ENCODE measurements around the gene ADCY9. TPM values are rescaled to one million over a fixed set of nuclear protein-coding genes. Genes with fewer than 3 reads are reported as not detected.

The ADCY9 gene
- total and polyA plus RNA-seq, 10 donors: 0.70 to 23.0 (median 11.8) TPM

GRCh38 chr16:4092547-4093265 is 23.5 kb downstream of the ADCY9 start:
- no peak for TF ChIP-seq POLR2A (IDR thresholded peaks at IDR 0.05)
- no peak for TF ChIP-seq POLR2AphosphoS5 (IDR thresholded peaks at IDR 0.05)
- TF ChIP-seq CTCF (IDR thresholded peaks at IDR 0.05 in 8 of 11, conservative IDR thresholded peaks at IDR 0.05 in 3 of 11): no peak
- H3K27me3 ChIP-seq (replicated peaks in 1 of 7): no peaks in the 10 kb centered on the region
- no peaks in the 10 kb centered on the region for H3K36me3 ChIP-seq
- no peak overlapping the region for H3K4me3 ChIP-seq
- peaks cover 0 to 32% (median 8%) of the 10 kb centered on the region in 6 donors for H3K4me1 ChIP-seq
- intact Hi-C loops (cut with DNase I; ENCODE audit: low total_unique reads): no loop called here
- DNase-seq: no peak
- H3K27ac ChIP-seq: no peak overlapping the region
- no peaks in the 10 kb centered on the region for H3K9me3 ChIP-seq
- WGBS, 5 donors: 76 to 89% (median 84%) methylated on average over 5 of the region's 5 CpGs

- no peak for TF ChIP-seq POLR2A (IDR thresholded peaks at IDR 0.05)
- TF ChIP-seq CTCF (IDR thresholded peaks at IDR 0.05 in 8 of 11, conservative IDR thresholded peaks at IDR 0.05 in 3 of 11): no peak
- no peak for TF ChIP-seq POLR2AphosphoS5 (IDR thresholded peaks at IDR 0.05)
- intact Hi-C loops (cut with DNase I; ENCODE audit: low total_unique reads): no loop called here
- H3K4me3 ChIP-seq: no peak overlapping the region
- no peak for DNase-seq
- no peaks in the 10 kb centered on the region for H3K27me3 ChIP-seq (replicated peaks in 1 of 7)
- no peaks in the 10 kb centered on the region for H3K9me3 ChIP-seq
- 79 to 94% (median 84%) methylated on average over 17 of the region's 17 CpGs for WGBS, 5 donors
- H3K27ac ChIP-seq: no peak overlapping the region
- H3K36me3 ChIP-seq: no peaks in the 10 kb centered on the region
- peaks cover 0 to 23% (median 4%) of the 10 kb centered on the region in 6 donors for H3K4me1 ChIP-seq
Measured at GRCh38 chr16:4091240-4092012, 24.8 kb downstream of the ADCY9 start.

GRCh38 chr16:4090351-4090851 is 25.8 kb downstream of the ADCY9 start:
- H3K9me3 ChIP-seq: no peaks in the 10 kb centered on the region
- TF ChIP-seq POLR2A (IDR thresholded peaks at IDR 0.05): no peak
- no peak for TF ChIP-seq POLR2AphosphoS5 (IDR thresholded peaks at IDR 0.05)
- no peak for TF ChIP-seq CTCF (IDR thresholded peaks at IDR 0.05 in 8 of 11, conservative IDR thresholded peaks at IDR 0.05 in 3 of 11)
- intact Hi-C loops (cut with DNase I; ENCODE audit: low total_unique reads): no loop called here
- no peak overlapping the region for H3K27ac ChIP-seq
- WGBS, 5 donors: 11 to 16% (median 13%) methylated on average over 12 of the region's 12 CpGs
- H3K36me3 ChIP-seq: no peaks in the 10 kb centered on the region
- no peak overlapping the region for H3K4me3 ChIP-seq
- no peak for DNase-seq
- H3K27me3 ChIP-seq (replicated peaks in 1 of 7): no peaks in the 10 kb centered on the region
- H3K4me1 ChIP-seq: peaks cover 0 to 13% (median 0%) of the 10 kb centered on the region in 6 donors

GRCh38 chr16:4089811-4090301 is 26.4 kb downstream of the ADCY9 start:
- no peak overlapping the region for H3K27ac ChIP-seq
- no peak for DNase-seq
- TF ChIP-seq POLR2A (IDR thresholded peaks at IDR 0.05): no peak
- TF ChIP-seq POLR2AphosphoS5 (IDR thresholded peaks at IDR 0.05): no peak
- no peak for TF ChIP-seq CTCF (IDR thresholded peaks at IDR 0.05 in 8 of 11, conservative IDR thresholded peaks at IDR 0.05 in 3 of 11)

More at GRCh38 chr16:4089811-4090301, 26.4 kb downstream of the ADCY9 start:
- 67 to 87% (median 81%) methylated on average over 7 of the region's 7 CpGs for WGBS, 5 donors
- H3K4me1 ChIP-seq: peaks cover 0 to 13% (median 0%) of the 10 kb centered on the region in 6 donors
- intact Hi-C loops (cut with DNase I; ENCODE audit: low total_unique reads): no loop called here
- no peaks in the 10 kb centered on the region for H3K9me3 ChIP-seq
- H3K27me3 ChIP-seq (replicated peaks in 1 of 7): no peaks in the 10 kb centered on the region
- H3K36me3 ChIP-seq: no peaks in the 10 kb centered on the region
- no peak overlapping the region for H3K4me3 ChIP-seq

Measured in spleen (tissue), 11 donors.